Transverse colon (tissue), 4 donors: ENCODE results near the gene DPH1.

ENCODE experiments used
- CTCF ChIP-seq, 5 experiments: fragments of 200-600 bp in 3 of 5; fragments of 450-650 bp in 2 of 5; sonication (generic) in 3 of 5; IDR thresholded peaks; 1 replicate in 2 of 5; 2 replicates in 3 of 5; pipeline ENCODE4 v1.5.1; 2016 to 2017; ENCODE audit warnings: antibody characterized with exemption in 5 of 5, inconsistent platforms in 3 of 5, mild to moderate bottlenecking in 2 of 5, moderate library complexity in 1 of 5
- EP300 ChIP-seq: sonication (generic); formaldehyde crosslinking; IDR thresholded peaks from one replicate; pipeline ENCODE4 v1.6.1; 2017; ENCODE audit warnings: antibody characterized with exemption, low read depth
- POLR2A ChIP-seq: fragments of 450-650 bp; IDR thresholded peaks from one replicate; pipeline ENCODE4 v1.6.1; 2016; ENCODE audit warnings: antibody characterized with exemption, mild to moderate bottlenecking, moderate library complexity
- POLR2AphosphoS5 ChIP-seq, 3 donors: sonication (generic); formaldehyde crosslinking; IDR thresholded peaks; one replicate each; pipeline ENCODE4 v1.6.1; 2016; ENCODE audit warnings: antibody characterized with exemption in 3 of 3

GRCh38 chr17:2011411-2012371 is 18.3 kb upstream of the DPH1 start:
- TF ChIP-seq POLR2A (no peak), CTCF (IDR thresholded peaks at IDR 0.05) (no peak), POLR2AphosphoS5 (IDR thresholded peaks at IDR 0.05) (no peak), EP300 (no peak)
